ENCODE results near the gene POPDC2.
"Not testable (repeated sequence)": the region's sequence is repeated elsewhere in the genome, so short reads cannot be mapped to it uniquely, and the experiment has no call there.

POPDC2 gene

DNA sequence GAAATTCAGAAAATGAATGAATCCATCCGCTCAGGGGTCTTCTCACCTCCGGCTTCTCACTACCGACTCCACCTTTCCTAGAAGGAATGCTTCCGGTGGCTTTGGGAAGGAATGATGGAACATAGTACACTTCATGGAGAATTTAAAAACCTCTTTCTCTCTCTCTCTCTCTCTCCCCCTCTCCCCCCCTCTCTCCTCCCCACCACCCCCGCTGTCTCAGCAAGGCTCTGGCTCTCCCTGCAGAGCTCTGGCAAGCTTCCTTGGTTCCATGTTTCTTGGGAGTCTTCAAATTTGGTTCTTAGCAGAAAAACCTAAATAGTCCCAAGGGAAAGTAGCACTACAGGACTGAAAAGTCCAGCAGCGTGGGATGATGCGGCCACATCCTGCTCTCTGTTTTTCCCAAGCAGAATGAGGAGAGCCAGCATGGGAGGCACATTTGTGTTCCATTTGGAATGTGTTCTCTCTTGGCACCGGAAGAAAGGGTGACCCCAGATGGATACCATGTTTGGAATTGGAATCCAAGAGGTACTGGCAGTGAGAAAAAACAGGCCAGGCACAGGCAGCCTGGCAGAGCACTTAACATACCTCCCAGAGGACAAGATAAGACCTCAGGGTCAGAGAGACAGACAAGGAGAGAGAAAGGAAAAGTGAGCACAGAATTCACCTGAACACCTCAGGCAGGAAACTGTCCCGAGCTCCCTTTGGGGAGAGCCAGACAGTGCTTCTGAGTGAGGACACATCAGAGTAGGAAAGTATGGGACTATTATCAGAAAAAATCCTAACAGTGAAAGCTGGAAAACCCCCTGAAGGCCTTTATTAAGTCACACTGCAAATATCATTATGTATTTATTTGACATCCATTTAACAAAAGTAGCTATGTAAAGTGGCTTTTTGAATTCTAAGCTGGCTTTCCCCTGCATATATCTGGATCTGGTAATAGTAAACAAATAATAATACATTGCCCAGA lies at the start of gene POPDC2:
POPDC2 (minus strand) TSS at position 116 of the 967 bp plus-strand sequence. CDS start 166 bp downstream, outside the sequence.
- no peak for DNase-seq

- no peak for DNase-seq
Observed at GRCh38 chr3:119703820-119704531, 43.6 kb upstream of the POPDC2 start.

DNA sequence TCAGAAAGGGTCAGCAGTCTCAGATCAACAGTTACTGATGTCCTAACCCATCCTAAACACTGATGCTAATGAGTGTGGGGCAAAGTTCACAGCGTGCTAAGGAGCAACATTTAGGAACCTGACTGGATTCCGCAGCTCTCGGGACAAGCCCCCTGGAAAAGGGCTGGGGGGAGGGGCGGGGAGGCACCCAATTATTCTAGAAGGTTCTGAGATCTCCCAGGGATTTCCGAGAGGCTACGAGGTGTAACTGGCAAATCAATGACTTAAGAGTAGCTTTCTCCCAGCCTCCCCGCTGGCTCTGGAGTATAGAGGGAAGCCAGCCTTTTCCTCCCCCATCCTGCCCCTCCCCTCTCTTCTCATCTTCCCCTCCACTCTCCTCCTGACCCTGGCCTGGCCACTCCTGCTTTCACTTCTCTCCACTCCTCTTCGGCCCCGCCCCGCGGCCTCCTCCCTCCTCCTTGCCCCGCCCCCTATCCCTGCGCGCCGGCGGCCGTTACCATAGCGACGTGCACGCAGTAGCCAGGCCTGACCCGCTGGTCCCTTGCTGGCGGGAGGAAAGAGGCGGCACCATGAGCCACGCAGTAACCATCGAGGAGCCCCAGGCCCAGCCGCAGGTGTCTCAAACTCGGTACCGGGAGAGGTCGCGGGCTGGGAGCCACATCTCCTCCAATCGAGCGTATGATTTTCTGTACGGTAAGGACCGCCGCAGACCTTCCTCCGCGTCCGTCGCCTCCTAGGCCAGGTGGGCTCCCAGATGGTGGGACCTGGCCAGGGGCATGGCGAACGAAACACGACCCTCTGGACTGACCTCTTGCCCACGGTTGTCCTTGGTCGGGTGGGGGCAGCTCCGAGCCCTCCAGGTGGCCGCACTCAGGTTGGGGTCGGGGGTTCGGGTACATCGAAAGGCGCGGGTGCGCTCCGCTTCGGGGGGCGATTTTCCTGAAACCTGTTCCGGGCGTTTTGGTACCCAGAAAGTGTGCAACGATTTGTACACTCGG lies 42.4 kb upstream of the POPDC2 start, which contains the start of gene CFAP91:
CFAP91 (plus strand) TSS at position 493 of the 998 bp plus-strand sequence; CDS start at position 570, 77 bp downstream.
- peak; percentile 89 for DNase-seq

DNA sequence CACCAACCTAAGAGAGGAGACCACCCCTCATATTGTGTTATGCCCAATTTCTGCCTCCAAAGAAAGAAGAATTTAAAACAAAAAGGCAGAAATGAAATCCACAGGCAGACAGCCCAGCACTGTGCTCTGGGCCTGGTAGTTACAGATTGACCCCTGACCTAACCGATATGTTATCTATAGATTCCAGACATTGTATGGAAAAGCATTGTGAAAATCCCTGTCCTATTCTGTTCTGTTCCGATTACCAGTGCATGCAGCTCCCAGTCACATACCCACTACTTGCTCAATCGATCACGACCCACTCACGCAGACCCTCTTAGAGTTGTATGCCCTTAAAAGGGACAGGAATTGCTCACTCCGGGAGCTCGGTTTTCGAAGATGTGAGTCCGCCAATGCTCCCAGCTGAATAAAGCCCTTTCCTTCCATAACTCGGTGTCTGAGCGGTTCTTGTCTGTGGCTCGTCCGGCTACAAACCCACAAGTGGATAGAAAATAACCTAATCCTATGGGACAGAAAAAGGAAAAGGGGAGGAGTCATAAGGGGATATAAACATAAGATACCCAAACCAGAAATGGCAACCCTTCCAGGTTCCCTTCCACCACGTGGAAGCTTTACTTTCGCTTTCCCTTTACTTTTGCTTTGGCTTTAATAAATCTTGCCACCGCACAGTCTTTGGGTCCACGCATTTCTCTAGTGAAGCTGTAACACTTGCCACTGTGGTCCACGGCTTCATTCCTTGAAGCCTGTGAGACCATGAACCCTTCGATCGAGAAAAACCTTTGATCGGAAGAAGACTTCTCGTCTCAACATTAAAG lies 40.7 kb upstream of the POPDC2 start:
- no peak for DNase-seq

GRCh38 chr3:119700269-119700919 lies 40.0 kb upstream of the POPDC2 start:
- peak; percentile 86 for DNase-seq

DNA sequence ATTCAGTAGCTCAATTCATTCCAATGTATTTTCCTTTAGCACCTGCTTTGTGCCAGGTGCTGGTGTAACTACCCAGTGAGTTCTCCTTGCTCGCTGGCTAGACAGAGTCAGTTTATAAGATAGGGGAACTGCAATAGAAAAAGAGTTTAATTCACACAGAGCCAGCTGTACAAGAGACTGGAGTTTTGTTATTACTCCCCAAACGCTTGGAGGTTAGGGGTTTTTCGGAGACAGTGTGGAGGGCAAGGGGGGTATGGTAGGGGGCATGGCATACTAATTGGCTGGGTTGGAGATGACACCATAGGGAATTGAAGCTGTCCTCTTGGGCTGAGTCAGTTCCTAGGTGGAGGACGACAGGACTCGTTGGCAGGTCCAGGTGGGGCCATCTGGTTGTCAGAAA lies 37.0 kb upstream of the POPDC2 start:
- no peak for DNase-seq

DNA sequence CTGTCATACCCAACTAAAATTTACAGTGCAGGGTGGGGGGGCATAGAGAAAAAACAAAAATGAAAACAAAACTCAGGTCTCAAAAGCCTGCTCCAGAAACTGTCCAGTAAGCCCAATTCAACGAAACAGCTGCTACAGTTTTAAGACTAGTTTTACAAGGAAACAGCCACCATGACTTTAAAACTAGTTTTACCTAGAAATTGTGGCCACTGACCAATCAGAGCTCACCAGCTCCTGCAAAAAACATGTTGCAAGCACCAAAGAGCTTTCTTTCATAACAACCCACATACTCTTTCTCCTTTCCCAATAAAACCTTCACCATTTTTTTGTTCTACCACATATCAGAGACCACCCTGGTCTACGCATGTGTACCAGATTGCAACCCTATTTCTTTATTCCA lies 35.1 kb upstream of the POPDC2 start:
- DNase-seq = no peak

DNA sequence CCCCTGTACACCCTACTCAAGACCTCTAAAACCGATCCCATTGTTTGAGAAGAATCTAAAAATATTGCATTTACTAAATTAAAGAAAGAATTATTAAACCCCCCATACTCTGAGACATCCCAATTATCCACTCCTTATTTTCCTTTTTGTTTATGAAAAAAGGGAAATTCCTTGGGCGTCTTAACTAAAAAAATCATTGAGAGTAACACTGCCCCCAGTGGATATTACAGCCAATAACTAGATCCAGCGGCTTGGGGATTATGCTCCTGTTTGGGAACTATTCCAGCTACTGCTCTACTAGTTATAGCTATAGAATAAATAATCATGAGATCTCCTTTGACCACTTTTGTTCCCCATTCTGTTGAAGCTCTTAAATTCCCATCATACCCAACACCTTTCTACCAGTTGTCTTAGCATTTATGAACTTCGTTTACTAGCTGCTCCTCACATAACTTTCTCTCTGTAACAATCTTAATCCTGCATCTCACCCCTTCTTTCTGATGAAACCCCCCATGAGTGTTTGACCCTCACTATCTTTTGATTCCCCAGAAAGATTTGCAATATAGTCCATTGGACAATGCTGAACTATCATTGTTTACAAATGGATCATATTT lies 29.8 kb upstream of the POPDC2 start:
- no peak for DNase-seq

- no peak for DNase-seq
Observed at GRCh38 chr3:119683421-119683820, 23.0 kb upstream of the POPDC2 start.

GRCh38 chr3:119681279-119681678 lies 20.9 kb upstream of the POPDC2 start:
- DNase-seq = peak; percentile 53

DNA sequence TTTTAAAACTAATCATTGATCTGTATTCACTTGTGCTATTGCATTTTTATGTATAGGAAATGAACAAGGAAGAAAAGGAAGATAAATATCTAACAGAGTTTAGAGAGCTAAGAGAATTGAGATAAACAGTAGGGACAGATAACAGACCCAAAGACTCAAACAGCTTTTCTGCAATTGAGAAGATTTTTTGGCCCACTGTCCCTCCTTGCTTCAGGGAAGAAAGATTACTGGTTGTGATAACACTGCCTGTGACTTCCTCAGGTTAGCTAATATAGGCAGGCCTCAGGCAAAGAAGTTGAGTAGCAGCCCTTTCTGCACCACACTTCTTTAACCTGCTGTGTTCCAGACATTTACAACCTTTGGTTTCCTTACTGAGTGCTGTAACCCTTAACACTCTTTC lies 19.5 kb upstream of the POPDC2 start:
- no peak for DNase-seq

GRCh38 chr3:119678209-119678608 lies 17.8 kb upstream of the POPDC2 start:
- DNase-seq = not testable (repeated sequence)

DNA sequence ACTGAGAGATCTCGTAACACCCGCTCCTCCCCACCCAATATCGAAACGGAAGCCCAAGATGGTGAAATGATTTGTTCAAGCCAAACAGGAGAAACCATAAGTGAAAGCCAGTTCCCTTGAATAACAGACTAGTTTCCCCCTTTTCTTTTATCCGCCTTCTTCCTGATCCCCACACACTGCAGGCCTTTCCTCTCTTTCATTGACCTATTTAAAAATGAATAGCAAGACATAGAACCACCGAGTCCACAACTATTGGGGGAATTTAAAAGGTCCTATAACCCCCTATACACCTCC lies 17.2 kb upstream of the POPDC2 start:
- DNase-seq = no peak

GRCh38 chr3:119676771-119677640 lies 16.6 kb upstream of the POPDC2 start, which contains the start of gene COX17:
COX17 (minus strand) TSS chr3:119677406; CDS start chr3:119677310, 96 bp downstream.
- DNase-seq = peak; percentile 98

- DNase-seq = no peak
Observed at GRCh38 chr3:119676020-119676419, 15.6 kb upstream of the POPDC2 start.

DNA sequence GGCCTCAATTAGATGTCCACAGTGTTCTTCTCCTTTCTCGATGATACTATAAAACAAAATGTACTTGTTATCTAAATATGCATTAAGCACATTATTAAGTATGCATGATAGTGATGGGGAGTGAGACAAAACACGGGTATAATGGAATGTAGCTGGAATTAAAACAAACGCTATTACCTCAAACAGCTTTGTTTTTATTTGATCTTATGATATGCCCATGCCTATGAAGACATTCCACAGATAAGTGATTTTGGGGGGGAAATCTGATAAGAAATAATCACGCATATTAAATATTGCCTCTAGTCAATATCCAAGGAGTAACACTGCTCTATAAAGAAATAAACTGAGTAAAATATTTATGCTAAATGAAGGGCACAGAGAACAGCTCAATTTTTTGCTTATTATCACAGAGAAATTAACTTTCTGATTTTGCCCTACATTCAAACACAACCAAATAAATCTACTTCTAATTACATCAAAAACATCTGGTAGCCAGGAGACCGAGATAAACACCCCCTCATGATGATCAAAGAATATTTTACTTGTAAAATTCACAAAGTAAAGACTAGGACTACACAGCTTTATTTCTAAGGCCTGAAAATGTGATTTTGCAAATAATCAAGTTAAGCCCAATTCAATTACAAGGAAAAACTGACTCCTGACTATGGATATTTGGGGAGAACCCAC lies 14.9 kb upstream of the POPDC2 start:
- no peak for DNase-seq

DNA sequence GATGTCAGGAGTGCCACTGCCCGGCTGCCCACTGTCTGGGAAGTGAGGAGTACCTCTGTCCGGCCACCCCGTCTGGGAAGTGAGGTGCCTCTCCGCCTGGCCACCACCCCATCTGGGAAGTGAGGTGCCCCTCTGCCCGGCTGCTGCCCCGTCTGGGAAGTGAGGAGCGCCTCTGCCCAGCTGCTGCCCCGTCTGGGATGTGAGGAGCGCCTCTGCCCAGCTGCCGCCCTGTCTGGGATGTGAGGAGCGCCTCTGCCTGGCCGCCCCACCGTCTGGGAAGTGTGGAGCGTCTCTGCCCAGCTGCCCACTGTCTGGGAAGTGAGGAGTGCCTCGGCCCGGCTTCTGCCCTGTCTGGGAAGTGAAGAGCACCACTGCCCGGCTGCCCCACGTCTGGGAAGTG lies 13.5 kb upstream of the POPDC2 start:
- DNase-seq = no peak

DNA sequence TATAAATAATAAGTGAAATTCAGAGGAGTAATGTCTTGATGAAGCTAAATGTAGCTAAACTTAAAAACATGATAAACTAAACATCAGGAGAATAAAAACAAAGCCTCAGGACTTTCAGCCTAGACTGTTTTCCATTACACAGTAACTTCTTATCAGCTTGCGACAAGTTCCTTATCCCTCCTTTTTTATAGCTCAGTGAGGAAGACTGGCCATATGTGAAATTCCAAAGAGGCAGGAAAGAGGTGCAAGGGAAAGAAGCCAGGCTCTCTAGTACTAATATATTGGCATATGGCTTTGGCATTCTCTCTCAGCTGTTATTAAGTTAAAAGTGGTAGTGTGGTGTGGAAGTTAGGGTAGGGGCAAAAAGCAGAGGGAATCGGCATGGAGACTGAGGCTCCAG lies 12.4 kb upstream of the POPDC2 start:
- no peak for DNase-seq

Measured in activated CD4-positive, alpha-beta T cell treated with anti-CD3 and anti-CD28 coated beads, Interleukin-10, Interleukin-2, amounts not matched to agents 100 ng/mL and 50 ng/mL, durations not matched to agents 16 hours and 8 hours (primary cell).